ENCODE results near the gene ATRX. TPM values are rescaled to one million over a fixed set of nuclear protein-coding genes. Genes with fewer than 3 reads are reported as not detected.
"Not testable (repeated sequence)": the region's sequence is repeated elsewhere in the genome, so short reads cannot be mapped to it uniquely, and the experiment has no call there.

Gene ATRX
- total and polyA plus RNA-seq, 2 of the 8 experiments (the other 6 are each of a cell fraction or from before 2014, with no cell fraction given) = 28.4 to 97.8 TPM

- CTCF ChIA-PET (ENCODE audit: partially characterized antibody); H2BK15ac ChIP-seq (ENCODE audit: low read length); H2BK5ac ChIP-seq (ENCODE audit: low read depth, low read length); H3K4me3 ChIP-seq (ENCODE audit: extremely low read depth in 1 of 4, insufficient read depth in 2 of 4, low read depth in 3 of 4, low read length in 4 of 4); H3K18ac ChIP-seq (ENCODE audit: extremely low read depth, low read length); H3K9me3 ChIP-seq (ENCODE audit: insufficient read depth in 2 of 2, low read depth in 1 of 2, low read length in 1 of 2); H4K8ac ChIP-seq (ENCODE audit: extremely low read depth, insufficient read depth, low read length); H4K5ac ChIP-seq (ENCODE audit: insufficient read length, low read depth, low read length); H2BK20ac ChIP-seq (ENCODE audit: low read length); H2AFZ ChIP-seq (ENCODE audit: low read length); FAIRE-seq; H3K4ac ChIP-seq (replicated peaks; ENCODE audit: insufficient read length, low read depth, low read length); H3K79me1 ChIP-seq (ENCODE audit: low read depth, low read length); H3K36me3 ChIP-seq (ENCODE audit: control insufficient read depth in 2 of 4, insufficient read depth in 4 of 4, low read length in 3 of 4); H2BK12ac ChIP-seq (ENCODE audit: low read depth, low read length); POLR2A ChIA-PET (ENCODE audit: partially characterized antibody); H4K91ac ChIP-seq (replicated peaks; ENCODE audit: insufficient read length, low read length); DNase-seq (ENCODE audit: low read depth in 1 of 2, low spot score in 2 of 2); H2BK120ac ChIP-seq (replicated peaks; ENCODE audit: low read depth, low read length); H4K20me1 ChIP-seq (replicated peaks in 1 of 2; ENCODE audit: control insufficient read depth in 1 of 2, insufficient read depth in 2 of 2, low read length in 2 of 2); H3K4me1 ChIP-seq (replicated peaks in 1 of 4; ENCODE audit: control insufficient read depth in 3 of 4, insufficient read depth in 4 of 4, low read length in 3 of 4); H3K27ac ChIP-seq (ENCODE audit: low read depth, low read length); H3K14ac ChIP-seq (ENCODE audit: insufficient read length); H3K27me3 ChIP-seq (replicated peaks in 1 of 4; ENCODE audit: control insufficient read depth in 3 of 4, extremely low read depth in 1 of 4, insufficient read depth in 3 of 4, low read length in 3 of 4); H3K79me2 ChIP-seq (ENCODE audit: control insufficient read depth in 1 of 2, insufficient read depth in 2 of 2, low read length in 2 of 2); H3K4me2 ChIP-seq (ENCODE audit: insufficient read depth in 1 of 2, low read depth in 2 of 2, low read length in 2 of 2); H3K56ac ChIP-seq (replicated peaks; ENCODE audit: insufficient read length, low read depth, low read length); H3K9ac ChIP-seq (replicated peaks in 1 of 4; ENCODE audit: extremely low read depth in 1 of 4, low read depth in 3 of 4, low read length in 3 of 4); H3K23ac ChIP-seq (ENCODE audit: insufficient read length); H2AK5ac ChIP-seq (ENCODE audit: low read depth, low read length); H3K23me2 ChIP-seq (ENCODE audit: low read depth, low read length): not testable (repeated sequence)
- WGBS, 2 experiments (ENCODE audit: extremely low coverage in 1 of 2, insufficient coverage in 1 of 2, insufficient read length in 1 of 2, insufficient replicate concordance in 2 of 2, low coverage in 1 of 2, low lambda C conversion rate in 2 of 2, missing lambda C conversion rate in 1 of 2) = 89% methylated on average over 2 of the region's 2 CpGs; no CpG with 5 or more reads in 1 of the 2 experiments
Observed at GRCh38 chrX:77539778-77540177, 246.2 kb downstream of the ATRX start.

GRCh38 chrX:77531261-77531660 lies 254.8 kb downstream of the ATRX start:
- H3K79me2 ChIP-seq (ENCODE audit: control insufficient read depth in 1 of 2, insufficient read depth in 2 of 2, low read length in 2 of 2); H3K4me1 ChIP-seq (replicated peaks in 1 of 4; ENCODE audit: control insufficient read depth in 3 of 4, insufficient read depth in 4 of 4, low read length in 3 of 4); H3K79me1 ChIP-seq (ENCODE audit: low read depth, low read length); H3K23me2 ChIP-seq (ENCODE audit: low read depth, low read length); H2BK12ac ChIP-seq (ENCODE audit: low read depth, low read length); H3K4me2 ChIP-seq (ENCODE audit: insufficient read depth in 1 of 2, low read depth in 2 of 2, low read length in 2 of 2); H4K8ac ChIP-seq (ENCODE audit: extremely low read depth, insufficient read depth, low read length); H3K4ac ChIP-seq (replicated peaks; ENCODE audit: insufficient read length, low read depth, low read length); H2AFZ ChIP-seq (ENCODE audit: low read length); DNase-seq (ENCODE audit: low read depth in 1 of 2, low spot score in 2 of 2); H3K4me3 ChIP-seq (ENCODE audit: extremely low read depth in 1 of 4, insufficient read depth in 2 of 4, low read depth in 3 of 4, low read length in 4 of 4); H3K27me3 ChIP-seq (replicated peaks in 1 of 4; ENCODE audit: control insufficient read depth in 3 of 4, extremely low read depth in 1 of 4, insufficient read depth in 3 of 4, low read length in 3 of 4); H4K91ac ChIP-seq (replicated peaks; ENCODE audit: insufficient read length, low read length); H2BK5ac ChIP-seq (ENCODE audit: low read depth, low read length); H3K9ac ChIP-seq (replicated peaks in 1 of 4; ENCODE audit: extremely low read depth in 1 of 4, low read depth in 3 of 4, low read length in 3 of 4); H3K14ac ChIP-seq (ENCODE audit: insufficient read length); H4K5ac ChIP-seq (ENCODE audit: insufficient read length, low read depth, low read length); H3K18ac ChIP-seq (ENCODE audit: extremely low read depth, low read length); H2AK5ac ChIP-seq (ENCODE audit: low read depth, low read length); H3K9me3 ChIP-seq (ENCODE audit: insufficient read depth in 2 of 2, low read depth in 1 of 2, low read length in 1 of 2); H2BK120ac ChIP-seq (replicated peaks; ENCODE audit: low read depth, low read length); H3K23ac ChIP-seq (ENCODE audit: insufficient read length); H4K20me1 ChIP-seq (replicated peaks in 1 of 2; ENCODE audit: control insufficient read depth in 1 of 2, insufficient read depth in 2 of 2, low read length in 2 of 2); FAIRE-seq; H3K27ac ChIP-seq (ENCODE audit: low read depth, low read length); CTCF ChIA-PET (ENCODE audit: partially characterized antibody); POLR2A ChIA-PET (ENCODE audit: partially characterized antibody); H2BK15ac ChIP-seq (ENCODE audit: low read length); H2BK20ac ChIP-seq (ENCODE audit: low read length); H3K36me3 ChIP-seq (ENCODE audit: control insufficient read depth in 2 of 4, insufficient read depth in 4 of 4, low read length in 3 of 4); H3K56ac ChIP-seq (replicated peaks; ENCODE audit: insufficient read length, low read depth, low read length): not testable (repeated sequence)
- WGBS, 2 experiments (ENCODE audit: extremely low coverage in 1 of 2, insufficient coverage in 1 of 2, insufficient read length in 1 of 2, insufficient replicate concordance in 2 of 2, low coverage in 1 of 2, low lambda C conversion rate in 2 of 2, missing lambda C conversion rate in 1 of 2) = 94% methylated on average over 2 of the region's 2 CpGs; no CpG with 5 or more reads in 1 of the 2 experiments

Data from H1 (cell line).